DND-41 (cell line): ENCODE measurements around the gene LAPTM5.

ENCODE experiments used
- ATAC-seq: fragments of 200-7000 bp; cut with Tn5 transposase; 3 replicates; pipeline ENCODE4 v1.9.1; 2021; ENCODE audit warnings: low read depth; ENCODE audit not compliant: insufficient read depth
- DNase-seq: peaks from one replicate; pipeline ENCODE4 v3.0.0-alpha.2; 2020
- H2AFZ ChIP-seq: 2 replicates; pipeline ENCODE4 v1.6.0; 2012; ENCODE audit warnings: low read depth, low read length
- H3K27ac ChIP-seq: 2 replicates; pipeline ENCODE4 v1.5.1; 2012; ENCODE audit warnings: low read length, inconsistent platforms
- H3K27me3 ChIP-seq: fragments of 200-600 bp; sonication (generic); 2 replicates; pipeline ENCODE4 v1.6.0; 2012; ENCODE audit warnings: low read length, mild to moderate bottlenecking, inconsistent platforms; ENCODE audit not compliant: insufficient read depth, poor library complexity
- H3K36me3 ChIP-seq: 2 replicates; pipeline ENCODE4 v1.5.1; 2012; ENCODE audit warnings: low read length, inconsistent platforms; ENCODE audit not compliant: insufficient read depth
- H3K4me1 ChIP-seq: 2 replicates; pipeline ENCODE4 v1.5.1; 2012; ENCODE audit warnings: mild to moderate bottlenecking, low read length; ENCODE audit not compliant: insufficient read depth
- H3K4me2 ChIP-seq: 2 replicates; pipeline ENCODE4 v1.6.0; 2012; ENCODE audit warnings: mild to moderate bottlenecking, moderate library complexity, low read length, inconsistent platforms; ENCODE audit not compliant: insufficient read depth
- H3K4me3 ChIP-seq, 2 experiments: fragments of 200-600 bp in 1 of 2; shearing (Covaris generic) in 1 of 2; 2 replicates each; pipeline ENCODE4 v1.5.1; 2012 to 2016; ENCODE audit warnings: inconsistent platforms in 2 of 2, low read length in 2 of 2, mild to moderate bottlenecking in 2 of 2, low read depth in 1 of 2, moderate library complexity in 1 of 2
- H3K79me2 ChIP-seq: 2 replicates; pipeline ENCODE4 v1.6.0; 2012; ENCODE audit warnings: low read length, inconsistent platforms; ENCODE audit not compliant: insufficient read depth
- H3K9ac ChIP-seq: 2 replicates; pipeline ENCODE4 v1.6.0; 2012; ENCODE audit warnings: low read depth, mild to moderate bottlenecking, inconsistent platforms, low read length, moderate library complexity
- H3K9me3 ChIP-seq: 2 replicates; pipeline ENCODE4 v1.5.1; 2012; ENCODE audit warnings: low read length, moderate library complexity, mild to moderate bottlenecking, inconsistent platforms; ENCODE audit not compliant: insufficient read depth, severe bottlenecking
- H4K20me1 ChIP-seq: 2 replicates; pipeline ENCODE4 v1.6.0; 2012; ENCODE audit warnings: low read length; ENCODE audit not compliant: insufficient read depth
- CTCF ChIP-seq: IDR thresholded peaks from 2 replicates; pipeline ENCODE4 v1.5.1; 2012; ENCODE audit warnings: borderline replicate concordance, low read length, moderate library complexity, mild to moderate bottlenecking; ENCODE audit not compliant: poor library complexity, severe bottlenecking; ENCODE audit errors: extremely low read depth
- EZH2 ChIP-seq: IDR thresholded peaks from 3 replicates; pipeline ENCODE4 v1.6.1; 2012; ENCODE audit warnings: borderline replicate concordance, low read depth, mild to moderate bottlenecking, moderate library complexity, low read length, inconsistent platforms; ENCODE audit not compliant: severe bottlenecking

LAPTM5 gene

GRCh38 chr1:30775433-30775975 is 17.9 kb upstream of the LAPTM5 start:
- TF ChIP-seq EZH2 (no peak), CTCF (no peak)
- H3K27ac ChIP-seq, result no peak overlapping the region
- no peaks in the 10 kb centered on the region for H3K9me3 ChIP-seq
- DNase-seq (no peak), ATAC-seq (no peak)
- H3K9ac ChIP-seq, result no peak overlapping the region
- H3K4me2 ChIP-seq, result no peak overlapping the region
- no peaks in the 10 kb centered on the region for H3K79me2 ChIP-seq
- H2AFZ ChIP-seq, result no peak overlapping the region
- no peaks in the 10 kb centered on the region for H3K36me3 ChIP-seq
- H3K4me1 ChIP-seq, result 0 out of 2 replicates have a peak, but pooled peaks cover 4% of the 10 kb centered on the region
- H3K4me3 ChIP-seq, result no peak overlapping the region
- H4K20me1 ChIP-seq, result 0 out of 2 replicates have a peak, but pooled peaks cover 3% of the 10 kb centered on the region
- H3K27me3 ChIP-seq, result no peaks in the 10 kb centered on the region

- TF ChIP-seq EZH2, result no peak
- TF ChIP-seq CTCF, result no peak
- Histone ChIP-seq H2AFZ (no peak overlapping the region), H3K27ac (no peak overlapping the region), H3K36me3 (no peaks in the 10 kb centered on the region), H3K4me3 (no peak overlapping the region), H3K9me3 (no peaks in the 10 kb centered on the region), H3K27me3 (no peaks in the 10 kb centered on the region), H3K4me1 (0 out of 2 replicates have a peak, but pooled peaks cover 4% of the 10 kb centered on the region), H4K20me1 (0 out of 2 replicates have a peak, but pooled peaks cover 3% of the 10 kb centered on the region), H3K79me2 (no peaks in the 10 kb centered on the region), H3K4me2 (no peak overlapping the region), H3K9ac (no peak overlapping the region)
- ATAC-seq (no peak), DNase-seq (no peak)
Measured at GRCh38 chr1:30774550-30775432, 17.2 kb upstream of the LAPTM5 start.

- Histone ChIP-seq H4K20me1 (no peaks in the 10 kb centered on the region), H3K9me3 (no peaks in the 10 kb centered on the region), H3K4me1 (no peaks in the 10 kb centered on the region), H3K4me3 (no peak overlapping the region), H3K27me3 (no peaks in the 10 kb centered on the region), H3K27ac (no peak overlapping the region), H2AFZ (no peak overlapping the region), H3K36me3 (no peaks in the 10 kb centered on the region), H3K4me2 (no peak overlapping the region), H3K9ac (no peak overlapping the region), H3K79me2 (no peaks in the 10 kb centered on the region)
- ATAC-seq, result no peak
- no peak for DNase-seq
- TF ChIP-seq EZH2 (no peak), CTCF (no peak)
Measured at GRCh38 chr1:30773722-30774358, 16.3 kb upstream of the LAPTM5 start.
